ENCODE measurements around the gene CCR4.

DNA sequence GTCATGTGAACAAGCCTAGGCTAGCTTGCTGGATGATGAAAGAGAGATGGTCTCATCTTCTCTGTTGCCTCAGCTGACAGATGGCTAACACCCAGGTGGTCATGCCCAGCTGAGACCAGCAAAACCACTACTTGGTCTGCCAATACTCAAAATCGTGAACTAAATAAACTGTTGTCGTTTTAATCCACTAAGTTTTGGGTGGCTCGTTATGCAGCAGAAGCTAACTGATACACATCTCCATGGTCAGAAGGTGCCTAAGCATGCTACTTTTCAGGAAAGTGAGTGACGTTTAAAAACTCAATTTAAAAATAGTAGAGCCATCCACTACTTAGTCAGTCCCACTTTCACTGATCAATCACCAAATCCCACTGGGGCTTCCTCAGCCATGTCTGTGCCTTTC is 52.8 kb downstream of the CCR4 start:
- TF ChIP-seq, protein P1, sequence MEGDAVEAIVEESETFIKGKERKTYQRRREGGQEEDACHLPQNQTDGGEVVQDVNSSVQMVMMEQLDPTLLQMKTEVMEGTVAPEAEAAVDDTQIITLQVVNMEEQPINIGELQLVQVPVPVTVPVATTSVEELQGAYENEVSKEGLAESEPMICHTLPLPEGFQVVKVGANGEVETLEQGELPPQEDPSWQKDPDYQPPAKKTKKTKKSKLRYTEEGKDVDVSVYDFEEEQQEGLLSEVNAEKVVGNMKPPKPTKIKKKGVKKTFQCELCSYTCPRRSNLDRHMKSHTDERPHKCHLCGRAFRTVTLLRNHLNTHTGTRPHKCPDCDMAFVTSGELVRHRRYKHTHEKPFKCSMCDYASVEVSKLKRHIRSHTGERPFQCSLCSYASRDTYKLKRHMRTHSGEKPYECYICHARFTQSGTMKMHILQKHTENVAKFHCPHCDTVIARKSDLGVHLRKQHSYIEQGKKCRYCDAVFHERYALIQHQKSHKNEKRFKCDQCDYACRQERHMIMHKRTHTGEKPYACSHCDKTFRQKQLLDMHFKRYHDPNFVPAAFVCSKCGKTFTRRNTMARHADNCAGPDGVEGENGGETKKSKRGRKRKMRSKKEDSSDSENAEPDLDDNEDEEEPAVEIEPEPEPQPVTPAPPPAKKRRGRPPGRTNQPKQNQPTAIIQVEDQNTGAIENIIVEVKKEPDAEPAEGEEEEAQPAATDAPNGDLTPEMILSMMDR (IDR thresholded peaks at IDR 0.05) = no peak
- no peak for TF ChIP-seq POLR2A (IDR thresholded peaks at IDR 0.05)

All from heart left ventricle (tissue), 13 donors.